Pancreas (tissue), 10 donors: ENCODE measurements around the gene OBSCN. TPM values are rescaled to one million over a fixed set of nuclear protein-coding genes. Genes with fewer than 3 reads are reported as not detected.

Experiments used
- ATAC-seq, 4 donors: fragments of 200-7000 bp; cut with Tn5 transposase; one replicate each; pipeline versions ENCODE4 v1.8.0 to v1.9.1; 2020; ENCODE audit warnings: mild to moderate bottlenecking in 4 of 4, moderate library complexity in 4 of 4
- DNase-seq, 6 donors: peaks; one replicate each; pipeline ENCODE4 v3.0.0-alpha.2; 2020
- FAIRE-seq: peaks from 2 replicates; lab custom pipeline; 2012; peaks lifted over from hg19 to GRCh38; lab: Jason Lieb, UNC
- H3K27ac ChIP-seq, 4 donors: fragments of 200-600 bp; sonication (generic); 1 replicate in 3 of 4; 2 replicates in 1 of 4; pipeline versions ENCODE4 v1.5.0 to v1.8.0; 2020
- H3K27me3 ChIP-seq, 4 donors: fragments of 200-600 bp; one replicate each; pipeline ENCODE4 v1.8.0; 2021
- H3K36me3 ChIP-seq, 3 donors: fragments of 200-600 bp; sonication (generic) in 1 of 3; one replicate each; pipeline versions ENCODE4 v1.5.0 to v1.8.0; 2020 to 2021
- H3K4me1 ChIP-seq, 3 donors: fragments of 200-600 bp; one replicate each; pipeline ENCODE4 v1.8.0; 2021
- H3K4me3 ChIP-seq, 4 donors: fragments of 200-600 bp; sonication (generic) in 2 of 4; one replicate each; pipeline versions ENCODE4 v1.5.0 to v1.8.0; 2020 to 2021
- H3K9me3 ChIP-seq, 4 donors: fragments of 200-600 bp; one replicate each; pipeline ENCODE4 v1.8.0; 2021
- CTCF ChIP-seq, 4 donors: fragments of 200-600 bp; sonication (generic) in 3 of 4; IDR thresholded peaks; one replicate each; pipeline versions ENCODE4 v1.5.0 to v1.8.0; 2021; ENCODE audit warnings: antibody characterized with exemption in 4 of 4
- WGBS, 2 donors: extraction: QIAGEN DNeasy Blood & Tissue Kit; methylation state at CpG; one replicate each; pipeline ENCODE4 v1.1.7; 2013; 5-methylcytosine and 5-hydroxymethylcytosine counted together
- intact Hi-C, 3 donors: fragments of 100-400 bp; cut with DNase I; formaldehyde crosslinking; loops; one replicate each; pipeline versions ENCODE4 v1.11.1 to v1.14.2; 2022
- polyA plus RNA-seq, 2 donors: library from polyadenylated mRNA; stranded (reverse); fragments of 200-250 nt; gene quantifications; one replicate each; pipeline ENCODE4 v1.2.3, GENCODE V29; 2013
- total RNA-seq, 6 donors: library from RNA; stranded (reverse); fragmentation: NEBNext Ultra II Directional in 4 of 6; extraction: Animal tissue kit (Norgen Biotek cat#: 25700) in 4 of 6; gene quantifications; one replicate each; pipeline versions ENCODE4 v1.2.1 to v1.2.4, GENCODE V29; 2021 to 2023
- donor health status: healthy with polysubstance abuse.
- donor health status: DM: no; HTN: no; CAD: no; lungs with moderate emphysema.
- donor health status: DM: no; HTN: no; CAD: no.
- donor health status: control.
- donor health status: control.
- donor health status: Bipolar disorder and iron deficiency.
- donor health status: DM: yes; HTN: yes; CAD: no.
- donor health status: DM: no; HTN: no; CAD: no.
- donor health status: DM: no; HTN: no; CAD: no.
- donor health status: DM: yes; HTN: yes; CAD: no.

Gene OBSCN
- total and polyA plus RNA-seq, 8 donors: 7.9 to 61.4 (median 11.3) TPM

- H3K27ac ChIP-seq: no peak overlapping the region
- no peaks in the 10 kb centered on the region for H3K27me3 ChIP-seq
- peaks cover 0 to 4% (median 0%) of the 10 kb centered on the region in 3 donors for H3K4me1 ChIP-seq
- TF ChIP-seq CTCF (IDR thresholded peaks at IDR 0.05): no peak
- WGBS, 2 donors: 86 to 94% methylated on average over 5 of the region's 5 CpGs
- H3K9me3 ChIP-seq: no peaks in the 10 kb centered on the region
- no peaks in the 10 kb centered on the region for H3K36me3 ChIP-seq
- no peak overlapping the region for H3K4me3 ChIP-seq
- DNase-seq (peak in 1 of 6 donors; percentile 18), FAIRE-seq (no peak), ATAC-seq (no peak)
- intact Hi-C loops: no loop called here
Measured at GRCh38 chr1:228411121-228411520, 203.3 kb downstream of the OBSCN start.

- WGBS, 2 donors: 81 to 83% methylated on average over 9 of the region's 9 CpGs
- intact Hi-C loops: no loop called here
- FAIRE-seq: no peak
- DNase-seq: peak in 1 of 6 donors; percentile 10
- H3K36me3 ChIP-seq: no peaks in the 10 kb centered on the region
- no peak overlapping the region for H3K27ac ChIP-seq
- H3K27me3 ChIP-seq: no peaks in the 10 kb centered on the region
- no peak for TF ChIP-seq CTCF (IDR thresholded peaks at IDR 0.05)
- H3K4me3 ChIP-seq: no peak overlapping the region
- no peaks in the 10 kb centered on the region for H3K9me3 ChIP-seq
- peaks cover 0 to 5% (median 0%) of the 10 kb centered on the region in 3 donors for H3K4me1 ChIP-seq
- ATAC-seq: no peak
Measured at GRCh38 chr1:228411548-228412430, 203.9 kb downstream of the OBSCN start.

GRCh38 chr1:228413241-228414010 lies 205.6 kb downstream of the OBSCN start:
- no peak for TF ChIP-seq CTCF (IDR thresholded peaks at IDR 0.05)
- Histone ChIP-seq H3K4me1 (peaks cover 0 to 5% (median 0%) of the 10 kb centered on the region in 3 donors), H3K36me3 (no peaks in the 10 kb centered on the region), H3K9me3 (no peaks in the 10 kb centered on the region), H3K27ac (no peak overlapping the region), H3K4me3 (no peak overlapping the region), H3K27me3 (no peaks in the 10 kb centered on the region)
- ATAC-seq (no peak), DNase-seq (peak in 1 of 6 donors; percentile 33), FAIRE-seq (no peak)
- WGBS, 2 donors: 78 to 85% methylated on average over 10 of the region's 10 CpGs
- intact Hi-C loops: no loop called here

- Histone ChIP-seq H3K36me3 (no peaks in the 10 kb centered on the region), H3K4me3 (no peak overlapping the region), H3K27me3 (no peaks in the 10 kb centered on the region), H3K4me1 (peaks cover 0 to 5% (median 0%) of the 10 kb centered on the region in 3 donors), H3K27ac (no peak overlapping the region), H3K9me3 (no peaks in the 10 kb centered on the region)
- intact Hi-C loops: no loop called here
- FAIRE-seq (no peak), ATAC-seq (no peak), DNase-seq (no peak)
- TF ChIP-seq CTCF (IDR thresholded peaks at IDR 0.05): no peak
- 71 to 75% methylated on average over 25 of the region's 25 CpGs for WGBS, 2 donors
Measured at GRCh38 chr1:228414511-228415211, 206.8 kb downstream of the OBSCN start.
